ENCODE data around the gene CALML6.
"Not testable (repeated sequence)": the region's sequence is repeated elsewhere in the genome, so short reads cannot be mapped to it uniquely, and the experiment has no call there.

The CALML6 gene

DNA sequence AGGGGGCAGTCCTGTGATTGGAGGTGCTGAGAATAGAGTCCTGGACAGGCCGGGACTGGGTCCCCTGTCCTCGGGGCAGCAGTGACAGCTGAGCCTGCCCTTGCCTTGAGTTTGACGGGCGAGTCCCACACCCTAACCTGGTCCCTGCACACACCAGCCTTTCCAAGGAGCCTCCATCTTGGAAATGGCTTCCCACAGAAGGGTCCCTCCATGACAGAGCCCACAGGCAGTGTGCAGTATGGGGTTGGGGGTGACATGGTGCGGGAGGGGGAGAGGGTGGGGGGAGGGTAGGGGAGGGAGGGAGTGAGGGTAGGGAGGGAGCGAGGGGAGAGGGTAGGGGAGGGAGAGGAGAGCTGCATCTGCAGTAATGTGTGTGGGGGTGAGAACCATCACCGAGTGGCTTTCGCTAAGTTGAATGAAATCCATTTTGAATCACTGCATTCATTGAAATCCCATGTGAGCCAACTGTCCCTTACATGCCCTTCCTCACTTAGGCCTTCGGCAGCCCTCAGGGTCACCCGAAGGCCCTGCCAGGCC lies 14.1 kb downstream of the CALML6 start:
- Histone ChIP-seq H3K4me1 (ENCODE audit: insufficient read depth, low read length) (no peaks in the 10 kb centered on the region), H3K27ac (ENCODE audit: low read depth, low read length) (no peak overlapping the region), H3K9ac (ENCODE audit: low read depth, low read length) (no peak overlapping the region), H3K27me3 (ENCODE audit: insufficient read depth, low read length) (no peaks in the 10 kb centered on the region), H3K9me3 (ENCODE audit: insufficient read depth, low read depth, low read length) (no peaks in the 10 kb centered on the region; the same call in 1 of the 2 replicates), H3K36me3 (ENCODE audit: insufficient read depth, low read length) (no peaks in the 10 kb centered on the region), H3K4me3 (ENCODE audit: low read length) (no peak overlapping the region)
- 81% methylated on average over 9 of the region's 10 CpGs for WGBS

DNA sequence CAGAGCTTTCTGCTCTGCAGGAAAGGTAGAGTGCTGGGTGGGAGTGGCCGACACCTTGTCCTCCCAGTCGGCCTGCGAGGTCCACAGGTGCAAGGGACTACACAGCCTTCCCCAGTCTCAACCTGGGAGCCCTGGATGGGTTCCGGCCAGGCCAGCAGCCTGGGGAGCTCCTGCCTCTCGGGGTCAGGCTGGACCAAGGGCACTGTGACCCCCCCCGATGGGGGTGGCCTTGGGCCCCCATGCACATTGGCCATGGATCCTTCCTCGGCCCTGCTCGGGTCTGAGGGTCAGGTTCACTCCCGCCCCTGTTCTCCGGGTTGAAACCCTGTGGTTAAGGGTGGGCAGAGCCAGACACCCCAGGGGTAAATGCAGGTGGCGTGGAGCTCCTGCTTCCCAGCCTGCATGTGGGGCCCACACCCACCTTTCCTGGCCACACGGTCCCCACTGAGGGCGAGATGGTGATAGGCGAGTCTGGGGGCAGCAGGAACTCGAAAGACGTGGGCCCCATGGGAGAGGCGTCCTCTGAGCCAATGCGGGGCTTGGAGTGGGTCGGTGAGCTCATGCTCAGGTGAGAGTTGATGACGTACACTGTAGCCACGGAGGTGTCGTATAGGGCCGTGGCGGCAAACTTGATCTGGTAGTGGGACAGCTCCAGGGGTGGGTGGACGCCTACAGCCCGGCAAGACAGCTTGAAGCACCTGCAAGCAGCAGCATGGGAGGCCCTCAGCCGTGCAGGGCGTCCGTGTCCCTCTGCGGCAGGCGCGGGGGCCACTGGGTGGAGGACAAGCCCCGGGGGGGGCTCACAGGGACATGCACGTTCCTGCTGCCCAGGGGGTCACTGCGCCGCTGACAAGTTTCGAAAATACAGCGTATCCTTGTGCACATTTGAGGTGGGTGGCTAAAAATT lies 14.8 kb downstream of the CALML6 start:
- 87% methylated on average over 38 of the region's 38 CpGs for WGBS
- no peaks in the 10 kb centered on the region; the same call in 1 of the 2 replicates for H3K9me3 ChIP-seq (ENCODE audit: insufficient read depth, low read depth, low read length)
- H3K4me3 ChIP-seq (ENCODE audit: low read length): no peak overlapping the region

DNA sequence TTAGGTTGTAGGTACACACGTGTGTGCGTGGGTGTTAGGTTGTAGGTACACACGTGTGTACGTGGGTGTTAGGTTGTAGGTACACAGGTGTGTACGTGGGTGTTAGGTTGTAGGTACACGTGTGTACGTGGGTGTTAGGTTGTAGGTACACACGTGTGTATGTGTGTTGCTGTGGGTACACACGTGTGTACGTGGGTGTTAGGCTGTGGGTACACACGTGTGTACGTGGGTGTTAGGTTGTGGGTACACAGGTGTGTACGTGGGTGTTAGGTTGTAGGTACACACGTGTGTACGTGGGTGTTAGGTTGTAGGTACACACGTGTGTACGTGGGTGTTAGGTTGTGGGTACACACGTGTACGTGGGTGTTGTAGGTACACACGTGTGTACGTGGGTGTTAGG lies 19.8 kb downstream of the CALML6 start:
- not testable (repeated sequence) for H3K27ac ChIP-seq (ENCODE audit: low read depth, low read length); H3K9ac ChIP-seq (ENCODE audit: low read depth, low read length); H3K27me3 ChIP-seq (ENCODE audit: insufficient read depth, low read length); H3K36me3 ChIP-seq (ENCODE audit: insufficient read depth, low read length); H3K4me3 ChIP-seq (ENCODE audit: low read length); H3K4me1 ChIP-seq (ENCODE audit: insufficient read depth, low read length); H3K9me3 ChIP-seq (ENCODE audit: insufficient read depth, low read depth, low read length)
- 91% methylated on average over 19 of the region's 21 CpGs for WGBS

More for the DNA sequence above, 14.8 kb downstream of the CALML6 start:
- Histone ChIP-seq H3K36me3 (ENCODE audit: insufficient read depth, low read length) (no peaks in the 10 kb centered on the region), H3K27ac (ENCODE audit: low read depth, low read length) (no peak overlapping the region), H3K4me1 (ENCODE audit: insufficient read depth, low read length) (no peaks in the 10 kb centered on the region), H3K27me3 (ENCODE audit: insufficient read depth, low read length) (no peaks in the 10 kb centered on the region), H3K9ac (ENCODE audit: low read depth, low read length) (no peak overlapping the region)

DNA sequence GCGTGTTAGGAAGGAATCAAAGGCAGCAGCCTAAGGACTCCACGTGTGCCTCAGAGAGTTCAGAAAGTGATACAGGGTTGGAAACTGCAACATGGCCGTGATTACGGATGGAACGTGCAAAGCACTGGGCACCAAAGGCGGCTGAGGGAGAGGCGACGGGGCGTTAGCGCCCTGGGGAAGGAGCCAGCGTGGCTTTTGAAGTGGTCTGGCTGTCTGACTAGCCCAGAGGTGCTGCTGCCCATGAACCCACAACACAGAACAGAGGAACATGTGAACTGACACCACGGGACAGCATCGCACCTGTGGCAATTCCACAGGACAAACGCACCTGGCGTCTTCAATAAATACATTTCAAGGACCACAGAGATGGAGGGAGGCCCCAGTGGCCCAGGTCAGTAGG lies 22.0 kb downstream of the CALML6 start:
- Histone ChIP-seq H3K27ac (ENCODE audit: low read depth, low read length) (no peak overlapping the region), H3K9ac (ENCODE audit: low read depth, low read length) (no peak overlapping the region), H3K4me1 (ENCODE audit: insufficient read depth, low read length) (no peaks in the 10 kb centered on the region), H3K27me3 (ENCODE audit: insufficient read depth, low read length) (no peaks in the 10 kb centered on the region), H3K9me3 (ENCODE audit: insufficient read depth, low read depth, low read length) (no peaks in the 10 kb centered on the region; the same call in 1 of the 2 replicates), H3K4me3 (ENCODE audit: low read length) (no peak overlapping the region), H3K36me3 (ENCODE audit: insufficient read depth, low read length) (no peaks in the 10 kb centered on the region)
- 88% methylated on average over 15 of the region's 15 CpGs for WGBS

DNA sequence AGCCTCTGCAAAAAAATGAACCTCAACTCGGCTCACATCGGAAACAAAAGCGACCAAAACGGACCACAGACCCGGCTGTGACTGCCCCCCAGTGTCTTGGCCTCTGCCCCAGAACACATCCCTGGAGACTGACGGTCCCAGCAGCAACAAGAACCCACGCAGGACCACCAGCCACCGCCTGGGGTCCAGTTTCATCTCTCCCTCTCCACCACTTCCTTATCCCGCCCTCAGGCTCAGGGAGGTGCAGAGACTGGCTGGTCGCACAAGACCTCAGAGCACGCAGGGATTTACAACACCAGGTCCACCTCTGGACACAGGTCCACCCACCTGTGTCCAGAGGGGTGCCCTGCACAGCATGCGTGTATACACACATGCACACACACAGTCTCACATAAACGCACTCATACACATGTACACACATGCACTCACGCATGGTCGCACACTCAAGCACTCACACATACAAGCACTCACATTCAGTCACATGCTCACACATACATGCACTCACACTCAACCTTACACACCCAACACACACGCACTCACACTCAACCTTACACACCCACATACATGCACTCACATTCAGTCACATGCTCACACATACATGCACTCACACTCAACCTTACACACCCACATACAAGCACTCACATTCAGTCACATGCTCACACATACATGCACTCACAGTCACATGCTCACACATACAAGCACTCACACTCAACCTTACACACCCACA lies 22.7 kb downstream of the CALML6 start:
- H3K27me3 ChIP-seq (ENCODE audit: insufficient read depth, low read length): no peaks in the 10 kb centered on the region
- H3K9me3 ChIP-seq (ENCODE audit: insufficient read depth, low read depth, low read length): no peaks in the 10 kb centered on the region; the same call in 1 of the 2 replicates
- no peak overlapping the region for H3K27ac ChIP-seq (ENCODE audit: low read depth, low read length)
- H3K9ac ChIP-seq (ENCODE audit: low read depth, low read length): no peak overlapping the region
- H3K36me3 ChIP-seq (ENCODE audit: insufficient read depth, low read length): no peaks in the 10 kb centered on the region
- no peak overlapping the region for H3K4me3 ChIP-seq (ENCODE audit: low read length)
- H3K4me1 ChIP-seq (ENCODE audit: insufficient read depth, low read length): no peaks in the 10 kb centered on the region
- 89% methylated on average over 16 of the region's 16 CpGs for WGBS

DNA sequence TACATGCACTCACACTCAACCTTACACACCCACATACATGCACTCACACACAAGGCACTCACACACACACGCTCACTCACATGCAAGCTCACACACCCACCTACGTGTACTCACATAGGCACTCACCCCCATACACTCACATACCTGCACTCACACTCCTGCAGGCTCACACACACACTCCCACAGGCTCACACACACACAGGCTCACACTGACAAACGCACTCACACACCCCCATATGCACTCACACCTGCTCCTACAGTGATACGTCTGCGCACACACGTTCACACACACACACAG lies 23.2 kb downstream of the CALML6 start:
- H3K27me3 ChIP-seq (ENCODE audit: insufficient read depth, low read length): no peaks in the 10 kb centered on the region
- no peaks in the 10 kb centered on the region for H3K4me1 ChIP-seq (ENCODE audit: insufficient read depth, low read length)
- 81% methylated on average over 6 of the region's 6 CpGs for WGBS

DNA sequence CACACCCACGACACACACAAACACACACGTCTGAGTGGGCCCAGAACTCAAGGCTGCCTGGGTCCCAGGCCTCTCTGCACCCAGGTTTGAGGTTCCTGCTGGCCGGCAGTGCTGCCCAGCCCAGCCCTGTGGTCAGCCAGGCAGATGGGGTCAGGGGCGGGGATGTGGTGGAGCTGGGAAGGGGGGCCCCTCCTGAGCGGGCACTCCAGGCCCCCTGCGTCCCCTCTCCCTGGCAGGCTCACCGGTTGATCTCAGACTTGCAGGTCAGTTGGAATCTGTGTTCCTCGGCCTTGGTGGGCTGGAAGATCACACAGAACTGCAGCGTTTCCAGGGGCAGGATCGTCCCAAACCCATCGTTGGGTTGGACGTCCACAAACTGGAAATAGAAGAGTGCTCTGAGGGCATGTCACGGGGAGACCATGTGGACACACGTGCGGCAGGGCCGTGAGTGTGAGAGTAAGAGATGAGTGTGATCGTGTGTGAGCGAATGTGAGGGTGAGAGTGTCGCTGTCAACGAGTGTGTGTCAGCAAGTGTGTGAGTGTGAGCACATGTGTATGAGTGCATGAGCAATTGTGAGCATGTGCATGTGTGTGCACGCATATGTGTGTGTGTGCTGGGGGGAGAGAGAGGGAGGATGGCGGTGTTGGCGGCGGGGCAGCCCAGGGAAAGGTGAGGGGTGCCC lies 23.7 kb downstream of the CALML6 start:
- no peaks in the 10 kb centered on the region for H3K4me1 ChIP-seq (ENCODE audit: insufficient read depth, low read length)
- no peaks in the 10 kb centered on the region for H3K27me3 ChIP-seq (ENCODE audit: insufficient read depth, low read length)
- H3K9me3 ChIP-seq (ENCODE audit: insufficient read depth, low read depth, low read length): no peaks in the 10 kb centered on the region; the same call in 1 of the 2 replicates
- H3K36me3 ChIP-seq (ENCODE audit: insufficient read depth, low read length): no peaks in the 10 kb centered on the region
- H3K9ac ChIP-seq (ENCODE audit: low read depth, low read length): no peak overlapping the region
- H3K4me3 ChIP-seq (ENCODE audit: low read length): no peak overlapping the region
- WGBS: 89% methylated on average over 24 of the region's 24 CpGs
- H3K27ac ChIP-seq (ENCODE audit: low read depth, low read length): no peak overlapping the region

More for the DNA sequence above, 23.2 kb downstream of the CALML6 start:
- H3K9ac ChIP-seq (ENCODE audit: low read depth, low read length): no peak overlapping the region
- H3K9me3 ChIP-seq (ENCODE audit: insufficient read depth, low read depth, low read length): no peaks in the 10 kb centered on the region; the same call in 1 of the 2 replicates
- no peaks in the 10 kb centered on the region for H3K36me3 ChIP-seq (ENCODE audit: insufficient read depth, low read length)
- no peak overlapping the region for H3K27ac ChIP-seq (ENCODE audit: low read depth, low read length)
- H3K4me3 ChIP-seq (ENCODE audit: low read length): no peak overlapping the region

DNA sequence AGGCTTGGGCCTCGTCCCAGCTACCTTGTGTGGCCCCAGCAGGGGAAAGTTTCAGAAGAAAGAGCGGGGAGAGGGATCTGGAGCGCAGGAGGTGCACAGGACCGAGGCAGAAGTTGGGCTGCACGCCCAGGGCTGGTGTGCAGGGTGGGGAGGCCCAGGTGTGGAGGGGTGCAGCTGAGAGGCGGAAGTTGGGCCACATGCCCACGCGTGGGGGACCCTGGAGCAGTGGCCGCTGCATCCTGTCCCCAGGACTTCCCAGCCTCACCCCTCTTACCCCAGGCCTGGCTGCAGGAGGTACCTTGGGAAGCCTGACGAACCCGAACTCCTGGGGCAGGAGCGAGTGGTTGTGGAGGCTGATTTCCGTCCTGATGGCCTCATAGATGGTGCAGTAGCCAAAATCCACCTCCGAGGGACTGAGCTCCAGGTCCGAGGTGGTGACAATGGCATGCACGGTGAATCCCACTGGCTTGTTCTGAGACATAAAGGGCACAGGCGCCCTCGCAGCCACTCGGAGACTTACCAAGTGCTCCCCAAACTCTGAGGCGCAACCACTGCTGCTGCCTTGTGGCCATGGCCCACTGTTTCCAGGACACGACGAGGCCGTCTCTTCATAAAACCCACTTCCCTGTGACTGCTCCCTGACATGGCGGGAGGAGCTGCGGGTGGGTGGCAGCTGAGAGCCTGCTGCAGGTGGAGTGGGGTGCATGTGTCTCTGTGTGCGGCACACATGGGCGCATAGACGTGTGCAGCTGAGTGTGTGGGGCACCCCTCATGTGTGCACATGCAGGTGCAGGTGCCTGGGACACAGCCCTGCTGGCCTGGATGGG lies 24.4 kb downstream of the CALML6 start:
- H3K9ac ChIP-seq (ENCODE audit: low read depth, low read length): no peak overlapping the region
- no peaks in the 10 kb centered on the region for H3K9me3 ChIP-seq (ENCODE audit: insufficient read depth, low read depth, low read length)
- no peaks in the 10 kb centered on the region for H3K36me3 ChIP-seq (ENCODE audit: insufficient read depth, low read length)
- H3K4me3 ChIP-seq (ENCODE audit: low read length): no peak overlapping the region
- no peaks in the 10 kb centered on the region for H3K27me3 ChIP-seq (ENCODE audit: insufficient read depth, low read length)
- H3K4me1 ChIP-seq (ENCODE audit: insufficient read depth, low read length): no peaks in the 10 kb centered on the region
- 94% methylated on average over 28 of the region's 28 CpGs for WGBS
- H3K27ac ChIP-seq (ENCODE audit: low read depth, low read length): no peak overlapping the region

DNA sequence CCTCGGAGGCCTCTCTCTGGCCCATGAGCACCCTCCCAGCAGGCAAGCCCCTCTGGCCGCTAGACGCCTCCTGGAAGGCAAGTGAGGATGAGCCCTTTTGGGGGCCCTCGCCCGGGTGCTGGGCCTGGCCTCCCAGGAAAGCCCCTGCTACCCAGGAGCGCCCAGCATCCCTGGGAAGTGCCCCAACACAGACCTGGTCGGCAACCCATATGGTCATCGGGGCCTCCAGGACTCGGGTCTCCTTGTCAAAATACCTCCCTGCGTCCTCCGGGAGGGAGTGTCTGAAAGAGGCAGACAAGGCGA lies 25.0 kb downstream of the CALML6 start:
- Histone ChIP-seq H3K9me3 (ENCODE audit: insufficient read depth, low read depth, low read length) (no peaks in the 10 kb centered on the region), H3K9ac (ENCODE audit: low read depth, low read length) (no peak overlapping the region), H3K36me3 (ENCODE audit: insufficient read depth, low read length) (no peaks in the 10 kb centered on the region), H3K27me3 (ENCODE audit: insufficient read depth, low read length) (no peaks in the 10 kb centered on the region), H3K4me1 (ENCODE audit: insufficient read depth, low read length) (no peaks in the 10 kb centered on the region), H3K27ac (ENCODE audit: low read depth, low read length) (no peak overlapping the region), H3K4me3 (ENCODE audit: low read length) (no peak overlapping the region)
- WGBS: 95% methylated on average over 12 of the region's 12 CpGs

DNA sequence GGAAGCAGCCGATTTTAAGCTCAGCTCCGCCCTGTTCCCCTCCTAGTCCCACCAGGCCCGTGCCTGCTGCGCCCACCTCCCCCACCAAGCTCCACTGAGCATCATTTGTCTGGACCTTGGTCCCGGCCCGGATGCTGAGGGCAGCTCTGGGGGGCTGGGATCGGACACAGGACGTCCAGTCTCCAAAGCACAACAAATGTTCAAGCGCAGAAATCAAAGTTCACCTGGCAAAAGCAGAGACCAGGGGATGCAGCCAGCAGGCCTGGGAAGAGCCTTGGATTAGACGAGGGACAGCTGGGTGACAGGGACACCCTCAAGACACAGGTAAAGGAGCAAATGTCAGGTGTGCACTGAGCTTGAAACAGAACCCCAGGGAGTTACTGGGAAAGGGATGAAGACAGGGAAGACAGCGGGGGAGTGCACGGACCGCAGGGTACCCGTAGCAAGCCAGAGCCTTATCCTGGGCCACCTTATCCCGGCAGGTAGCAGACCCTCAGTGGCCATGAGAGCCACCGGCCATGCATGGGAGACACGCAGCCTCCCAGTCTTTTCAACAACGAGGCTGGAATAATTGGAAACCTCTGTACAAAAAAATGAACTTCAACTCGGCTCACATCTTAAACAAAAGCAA lies 26.3 kb downstream of the CALML6 start:
- 86% methylated on average over 19 of the region's 19 CpGs for WGBS
- Histone ChIP-seq H3K36me3 (ENCODE audit: insufficient read depth, low read length) (no peaks in the 10 kb centered on the region), H3K27me3 (ENCODE audit: insufficient read depth, low read length) (no peaks in the 10 kb centered on the region), H3K27ac (ENCODE audit: low read depth, low read length) (no peak overlapping the region), H3K9me3 (ENCODE audit: insufficient read depth, low read depth, low read length) (no peaks in the 10 kb centered on the region), H3K4me1 (ENCODE audit: insufficient read depth, low read length) (no peaks in the 10 kb centered on the region), H3K4me3 (ENCODE audit: low read length) (no peak overlapping the region), H3K9ac (ENCODE audit: low read depth, low read length) (no peak overlapping the region)

Measured in HUES64 (cell line).